Testis (tissue), 3 donors: ENCODE measurements around the gene CRAT. TPM values are rescaled to one million over a fixed set of nuclear protein-coding genes. Genes with fewer than 3 reads are reported as not detected.

Source experiments
- DNase-seq: peaks from one replicate; pipeline ENCODE4 v3.0.0-alpha.2; 2019
- H3K27ac ChIP-seq, 2 donors: fragments of 200-600 bp; sonication (generic); one replicate each; pipeline ENCODE4 v1.5.1; 2019
- H3K27me3 ChIP-seq: fragments of 200-600 bp; sonication (generic); one replicate; pipeline ENCODE4 v1.5.1; 2019
- H3K36me3 ChIP-seq: fragments of 200-600 bp; sonication (generic); one replicate; pipeline ENCODE4 v1.5.1; 2017; ENCODE audit warnings: low read depth; ENCODE audit errors: missing control alignments
- H3K4me1 ChIP-seq: fragments of 200-600 bp; sonication (generic); one replicate; pipeline ENCODE4 v1.5.1; 2019
- H3K4me3 ChIP-seq, 2 donors: fragments of 200-600 bp; sonication (generic); one replicate each; pipeline ENCODE4 v1.5.1; 2017 to 2019
- H3K9me3 ChIP-seq: fragments of 200-600 bp; sonication (generic); one replicate; pipeline ENCODE4 v1.5.1; 2017
- CTCF ChIP-seq, 3 experiments: fragments of 450-650 bp in 2 of 3; fragments of 200-600 bp in 1 of 3; sonication (generic) in 1 of 3; IDR thresholded peaks; one replicate each; pipeline ENCODE4 v1.5.1; 2016 to 2019; ENCODE audit warnings: antibody characterized with exemption in 3 of 3, mild to moderate bottlenecking in 2 of 3, moderate library complexity in 1 of 3
- POLR2A ChIP-seq: fragments of 450-650 bp; IDR thresholded peaks from one replicate; pipeline ENCODE4 v1.6.1; 2017; ENCODE audit warnings: antibody characterized with exemption, mild to moderate bottlenecking, moderate library complexity
- WGBS, 2 donors: methylation state at CpG; one replicate each; pipeline ENCODE4 v1.1.5; 2018; 5-methylcytosine and 5-hydroxymethylcytosine counted together
- intact Hi-C: fragments of 100-400 bp; cut with DNase I; formaldehyde crosslinking; loops from one replicate; pipeline ENCODE4 v1.15.1; 2023; ENCODE audit warnings: low total_unique reads
- polyA plus RNA-seq: library from polyadenylated mRNA; stranded (reverse); fragments of 350-450 nt; fragmentation: Illumina TruSeq; extraction: RNeasy Lipid Tissue Mini Kit (QIAGEN cat#74804); gene quantifications from one replicate; pipeline ENCODE4 v1.2.3, GENCODE V29; 2014; ENCODE audit warnings: low read depth, low replicate concordance; ENCODE audit not compliant: insufficient read depth
- total RNA-seq, 2 donors: library from RNA; depleted of rRNA; stranded (reverse); fragments of >200 nt; gene quantifications; one replicate each; pipeline ENCODE4 v1.2.3, GENCODE V29; 2016

CRAT gene
- total and polyA plus RNA-seq, 3 donors from 2014 or later, result 188 to 451 (median 272) TPM

GRCh38 chr9:129075996-129076639, 34.5 kb downstream of the CRAT start:
- 85 to 92% methylated on average over 14 to 16 of the region's 16 CpGs for WGBS, 2 donors
- no peak for TF ChIP-seq CTCF (IDR thresholded peaks at IDR 0.05)
- TF ChIP-seq POLR2A, result no peak
- H3K36me3 ChIP-seq, result no peaks in the 10 kb centered on the region
- DNase-seq, result no peak
- no peaks in the 10 kb centered on the region for H3K27me3 ChIP-seq
- no peaks in the 10 kb centered on the region for H3K9me3 ChIP-seq
- intact Hi-C loops, result no loop called here
- no peak overlapping the region for H3K27ac ChIP-seq
- H3K4me3 ChIP-seq, result no peak overlapping the region
- peaks cover 5% of the 10 kb centered on the region for H3K4me1 ChIP-seq

DNA sequence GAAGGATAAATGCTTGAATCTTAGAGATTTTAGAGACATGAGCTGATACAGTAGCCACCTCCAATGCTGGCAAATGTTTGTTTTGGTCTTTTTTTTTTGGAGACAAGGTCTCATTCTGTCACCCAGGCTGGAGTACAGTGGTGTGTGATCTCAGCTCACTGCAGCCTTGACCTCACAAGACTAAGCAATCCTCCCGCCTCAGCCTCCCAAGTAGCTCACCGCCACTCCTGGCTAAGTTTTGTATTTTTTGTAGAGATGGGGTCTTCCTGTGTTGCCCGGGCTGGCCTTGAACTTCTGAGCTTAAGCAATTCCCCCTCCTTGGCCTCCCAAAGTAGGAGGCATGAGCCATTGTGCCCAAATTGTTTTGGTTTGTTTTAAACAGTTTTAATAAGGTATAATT, 36.5 kb downstream of the CRAT start:
- DNase-seq, result no peak
- Histone ChIP-seq H3K36me3 (no peaks in the 10 kb centered on the region), H3K4me3 (no peak overlapping the region), H3K9me3 (no peaks in the 10 kb centered on the region), H3K4me1 (no peaks in the 10 kb centered on the region), H3K27me3 (no peaks in the 10 kb centered on the region), H3K27ac (no peak overlapping the region)
- WGBS, 2 donors, result 52 to 57% methylated on average over 3 of the region's 3 CpGs
- intact Hi-C loops, result no loop called here
- TF ChIP-seq CTCF (IDR thresholded peaks at IDR 0.05) (no peak), POLR2A (no peak)

DNA sequence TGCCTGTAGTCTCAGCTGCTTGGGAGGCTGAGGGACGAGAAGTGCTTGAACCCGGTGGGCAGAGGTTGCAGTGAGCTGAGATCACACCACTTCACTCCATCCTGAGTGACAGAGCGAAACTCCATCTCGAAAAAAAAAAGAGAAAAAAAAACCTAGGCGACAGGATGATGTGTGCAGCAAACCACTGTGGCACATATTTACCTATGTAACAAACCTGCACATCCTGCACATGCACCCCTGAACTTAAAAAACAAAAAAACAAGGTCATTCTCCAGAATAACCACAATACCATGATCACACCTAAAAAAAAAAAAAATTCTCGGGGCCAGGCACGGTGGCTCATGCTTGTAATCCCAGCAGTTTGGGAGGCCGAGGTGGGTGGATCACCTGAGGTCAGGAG, 37.2 kb downstream of the CRAT start:
- DNase-seq, result no peak
- no peak overlapping the region for H3K4me3 ChIP-seq
- no peaks in the 10 kb centered on the region for H3K27me3 ChIP-seq
- H3K36me3 ChIP-seq, result no peaks in the 10 kb centered on the region
- H3K4me1 ChIP-seq, result no peaks in the 10 kb centered on the region
- TF ChIP-seq CTCF (IDR thresholded peaks at IDR 0.05), result no peak
- no peak for TF ChIP-seq POLR2A
- WGBS, 2 donors, result 86 to 91% methylated on average over 8 of the region's 8 CpGs
- intact Hi-C loops, result no loop called here
- H3K9me3 ChIP-seq, result no peaks in the 10 kb centered on the region
- H3K27ac ChIP-seq, result no peak overlapping the region

GRCh38 chr9:129072171-129072570, 38.4 kb downstream of the CRAT start:
- peak; percentile 28 for DNase-seq
- WGBS, 2 donors, result 55 to 57% methylated on average over 6 to 9 of the region's 9 CpGs
- Histone ChIP-seq H3K4me1 (no peaks in the 10 kb centered on the region), H3K27me3 (no peaks in the 10 kb centered on the region), H3K36me3 (no peaks in the 10 kb centered on the region), H3K9me3 (no peaks in the 10 kb centered on the region), H3K4me3 (no peak overlapping the region), H3K27ac (no peak overlapping the region)
- no peak for TF ChIP-seq POLR2A
- no peak for TF ChIP-seq CTCF (IDR thresholded peaks at IDR 0.05)
- intact Hi-C loops, result no loop called here

GRCh38 chr9:129071526-129072126, 39.0 kb downstream of the CRAT start:
- no peak for DNase-seq
- H3K36me3 ChIP-seq, result no peaks in the 10 kb centered on the region

More at GRCh38 chr9:129071526-129072126, 39.0 kb downstream of the CRAT start:
- WGBS, 2 donors, result 67 to 78% methylated on average over 6 to 10 of the region's 10 CpGs
- H3K27me3 ChIP-seq, result no peaks in the 10 kb centered on the region
- intact Hi-C loops, result no loop called here
- TF ChIP-seq CTCF (IDR thresholded peaks at IDR 0.05) (no peak), POLR2A (no peak)
- H3K9me3 ChIP-seq, result no peaks in the 10 kb centered on the region
- H3K4me3 ChIP-seq, result no peak overlapping the region
- no peak overlapping the region for H3K27ac ChIP-seq
- no peaks in the 10 kb centered on the region for H3K4me1 ChIP-seq
